ENCODE data around the gene HRCT1. TPM values are rescaled to one million over a fixed set of nuclear protein-coding genes. Genes with fewer than 3 reads are reported as not detected.
A peak's percentile ranks its signal among the peaks of the same experiment; 100 is the strongest.

Gene HRCT1
- total RNA-seq, 1 experiment from 2014 or later = not detected

GRCh38 chr9:35908504-35909125 is 2.6 kb downstream of the HRCT1 start:
- no peak overlapping the region for H2BK15ac ChIP-seq (ENCODE audit: low read depth, low read length)
- H3K9ac ChIP-seq (ENCODE audit: extremely low read depth, insufficient read length, low read length) = no peak overlapping the region
- H2AK5ac ChIP-seq (ENCODE audit: insufficient read length, low read length) = no peak overlapping the region
- H2BK20ac ChIP-seq (ENCODE audit: low read depth, low read length, poor library complexity, severe bottlenecking) = no peak overlapping the region
- H4K20me1 ChIP-seq (ENCODE audit: control insufficient read depth, insufficient read depth, insufficient read length) = no peaks in the 10 kb centered on the region
- no peak overlapping the region for H2BK5ac ChIP-seq (ENCODE audit: insufficient read length, low read length)
- H3K4me1 ChIP-seq (ENCODE audit: insufficient read depth, low read length) = peaks cover 9% of the 10 kb centered on the region; the same call in 1 of the 2 replicates
- H3K79me2 ChIP-seq (ENCODE audit: insufficient read depth, low read length) = no peaks in the 10 kb centered on the region
- Mint-ChIP-seq H3K36me3 (ENCODE audit: insufficient read depth in 1 of 3, low read depth in 3 of 3) (no peaks in the 10 kb centered on the region), H3K27me3 (ENCODE audit: low read depth) (peaks cover 4% of the 10 kb centered on the region), H3K9me3 (no peaks in the 10 kb centered on the region), H3K27ac (peak overlapping the region in 2 of 3 experiments; percentile 40 to 95; a peak in 2 of 7 replicates), H3K4me3 (peak overlapping the region in 1 of 2 experiments; percentile 32; a peak in 1 of 5 replicates), H3K4me1 (peaks cover 41 to 45% of the 10 kb centered on the region in 2 experiments)
- no peak for TF ChIP-seq CTCF (conservative IDR thresholded peaks at IDR 0.05)
- H4K8ac ChIP-seq (replicated peaks; ENCODE audit: insufficient read length, low read depth, low read length) = no peak overlapping the region
- H3K4me2 ChIP-seq (ENCODE audit: insufficient read depth, insufficient read length, low read length) = peak overlapping the region; percentile 14
- H3K14ac ChIP-seq (ENCODE audit: insufficient read depth, low read length) = no peak overlapping the region; the same call in 1 of the 2 replicates
- no peak overlapping the region for H3K4ac ChIP-seq (ENCODE audit: low read depth, low read length)
- no peak overlapping the region for H3K56ac ChIP-seq (ENCODE audit: insufficient read length, low read depth, low read length)
- no peak overlapping the region for H2BK12ac ChIP-seq (ENCODE audit: insufficient read length, low read depth, low read length)
- WGBS (ENCODE audit: extremely low coverage, insufficient read length, low lambda C conversion rate) = no CpG with 5 or more reads among the region's 9 CpGs
- no peak overlapping the region for H2BK120ac ChIP-seq (ENCODE audit: low read depth, low read length, poor library complexity, severe bottlenecking)
- DNase-seq = no peak
- no peak overlapping the region for H3K27ac ChIP-seq (ENCODE audit: insufficient read length, low read depth, low read length)
- no peaks in the 10 kb centered on the region for H3K23me2 ChIP-seq (ENCODE audit: insufficient read length, low read depth, low read length, poor library complexity, severe bottlenecking)
- H3T11ph ChIP-seq (ENCODE audit: low read length) = no peak overlapping the region
- no peaks in the 10 kb centered on the region for H3K27me3 ChIP-seq (ENCODE audit: insufficient read depth, low read length)
- H3K9me3 ChIP-seq (ENCODE audit: control insufficient read depth, low read depth, low read length) = no peaks in the 10 kb centered on the region
- no peak overlapping the region for H4K5ac ChIP-seq (ENCODE audit: insufficient read length, low read depth, low read length)
- H2AFZ ChIP-seq (ENCODE audit: low read length) = no peak overlapping the region
- H3K79me1 ChIP-seq (ENCODE audit: insufficient read depth, low read depth, low read length, poor library complexity, severe bottlenecking) = no peaks in the 10 kb centered on the region
- no peak overlapping the region for H3K18ac ChIP-seq (ENCODE audit: insufficient read length, low read depth, low read length)
- H4K91ac ChIP-seq (ENCODE audit: insufficient read length, low read depth, low read length) = no peak overlapping the region
- H3K23ac ChIP-seq (ENCODE audit: insufficient read length, low read depth, low read length) = no peak overlapping the region

Data from H9 (cell line).